OCI-LY3 (cell line): ENCODE measurements around the gene DDIAS.

Source experiments
- H2AFZ ChIP-seq: fragments of 200-600, 300-600 bp; shearing (Covaris generic); 2 replicates; pipeline ENCODE4 v1.6.0; 2014; ENCODE audit warnings: antibody characterized with exemption, low read depth, low read length
- H3K27ac ChIP-seq: fragments of 200-600, 300-600 bp; sonication (generic); 2 replicates; pipeline ENCODE4 v1.5.1; 2014; ENCODE audit warnings: mild to moderate bottlenecking, low read length, moderate library complexity, mixed read lengths
- H3K27me3 ChIP-seq: fragments of 200-600, 300-600 bp; sonication (generic); 2 replicates; pipeline ENCODE4 v1.6.1; 2014; ENCODE audit warnings: low read depth, low read length, mixed read lengths
- H3K36me3 ChIP-seq: fragments of 200-600, 300-600 bp; sonication (generic); replicated peaks from 2 replicates; pipeline ENCODE3; 2014; ENCODE audit warnings: low read depth, low read length, mixed read lengths
- H3K4me1 ChIP-seq: fragments of 300-600, 200-600 bp; sonication (generic); 2 replicates; pipeline ENCODE4 v1.6.1; 2014; ENCODE audit warnings: low read length, mixed read lengths
- H3K4me2 ChIP-seq: fragments of 200-600, 300-600 bp; sonication (generic); 2 replicates; pipeline ENCODE4 v1.6.1; 2014; ENCODE audit warnings: low read length, mixed read lengths
- H3K4me3 ChIP-seq: fragments of 300-600, 200-600 bp; sonication (generic); 2 replicates; pipeline ENCODE4 v1.5.1; 2014; ENCODE audit warnings: antibody characterized with exemption, mild to moderate bottlenecking, low read length, moderate library complexity
- H3K79me2 ChIP-seq: fragments of 300-600, 200-600 bp; shearing (Covaris generic); 2 replicates; pipeline ENCODE4 v1.6.1; 2014; ENCODE audit warnings: mild to moderate bottlenecking, low read length, mixed read lengths
- H3K9ac ChIP-seq: fragments of 300-600, 200-600 bp; shearing (Covaris generic); 2 replicates; pipeline ENCODE4 v1.6.0; 2014; ENCODE audit warnings: mild to moderate bottlenecking, low read length, moderate library complexity
- H3K9me3 ChIP-seq: fragments of 200-600, 300-600 bp; shearing (Covaris generic); 2 replicates; pipeline ENCODE4 v1.6.1; 2014; ENCODE audit warnings: low read length, mixed read lengths; ENCODE audit not compliant: insufficient read depth
- H4K20me1 ChIP-seq: fragments of 200-600, 300-600 bp; sonication (generic); 2 replicates; pipeline ENCODE4 v1.6.1; 2016; ENCODE audit warnings: low read length, mixed read lengths; ENCODE audit not compliant: insufficient read depth
- EZH2phosphoT487 ChIP-seq: fragments of 200-600 bp; shearing (Covaris generic); IDR thresholded peaks from 2 replicates; pipeline ENCODE4 v1.6.1; 2018; ENCODE audit warnings: antibody characterized with exemption, mixed run types, low read depth
- TF ChIP-seq, protein P1 (sequence below): fragments of 200-600, 300-600 bp; sonication (generic); IDR thresholded peaks from 2 replicates; pipeline ENCODE4 v1.5.1; 2014; ENCODE audit warnings: antibody characterized with exemption, low read length, low read depth

The DDIAS gene

DNA sequence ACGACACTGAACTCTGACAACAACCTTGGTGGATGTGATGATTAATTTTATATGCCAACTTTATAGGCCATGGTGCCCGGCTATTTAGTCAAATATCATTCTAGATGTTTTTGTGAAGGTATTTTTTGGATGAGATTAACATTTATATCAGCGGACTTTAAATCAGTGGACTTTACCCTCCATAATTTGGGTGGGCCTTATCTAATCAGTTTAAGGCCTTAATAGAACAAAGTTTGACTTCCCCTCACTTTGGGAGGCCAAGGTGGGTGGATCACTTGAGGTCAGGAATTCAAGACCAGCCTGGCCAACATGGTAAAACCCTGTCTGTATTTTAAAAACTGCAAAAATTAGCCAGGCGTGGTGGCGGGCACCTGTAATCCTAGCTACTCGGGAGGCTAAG is 5.4 kb upstream of the DDIAS start:
- Histone ChIP-seq H3K4me3 (no peak overlapping the region), H3K4me1 (peaks cover 32% of the 10 kb centered on the region), H3K9me3 (peaks cover 4% of the 10 kb centered on the region; the same call in 1 of the 2 replicates), H2AFZ (no peak overlapping the region), H3K27me3 (no peaks in the 10 kb centered on the region), H4K20me1 (0 out of 2 replicates have a peak, but pooled peaks cover 4% of the 10 kb centered on the region), H3K4me2 (peak overlapping the region; percentile 1; the same call in 1 of the 2 replicates), H3K36me3 (peaks cover 8% of the 10 kb centered on the region), H3K9ac (no peak overlapping the region), H3K27ac (peak overlapping the region; percentile 26; the same call in 1 of the 2 replicates), H3K79me2 (peaks cover 58% of the 10 kb centered on the region)
- TF ChIP-seq, protein P1, sequence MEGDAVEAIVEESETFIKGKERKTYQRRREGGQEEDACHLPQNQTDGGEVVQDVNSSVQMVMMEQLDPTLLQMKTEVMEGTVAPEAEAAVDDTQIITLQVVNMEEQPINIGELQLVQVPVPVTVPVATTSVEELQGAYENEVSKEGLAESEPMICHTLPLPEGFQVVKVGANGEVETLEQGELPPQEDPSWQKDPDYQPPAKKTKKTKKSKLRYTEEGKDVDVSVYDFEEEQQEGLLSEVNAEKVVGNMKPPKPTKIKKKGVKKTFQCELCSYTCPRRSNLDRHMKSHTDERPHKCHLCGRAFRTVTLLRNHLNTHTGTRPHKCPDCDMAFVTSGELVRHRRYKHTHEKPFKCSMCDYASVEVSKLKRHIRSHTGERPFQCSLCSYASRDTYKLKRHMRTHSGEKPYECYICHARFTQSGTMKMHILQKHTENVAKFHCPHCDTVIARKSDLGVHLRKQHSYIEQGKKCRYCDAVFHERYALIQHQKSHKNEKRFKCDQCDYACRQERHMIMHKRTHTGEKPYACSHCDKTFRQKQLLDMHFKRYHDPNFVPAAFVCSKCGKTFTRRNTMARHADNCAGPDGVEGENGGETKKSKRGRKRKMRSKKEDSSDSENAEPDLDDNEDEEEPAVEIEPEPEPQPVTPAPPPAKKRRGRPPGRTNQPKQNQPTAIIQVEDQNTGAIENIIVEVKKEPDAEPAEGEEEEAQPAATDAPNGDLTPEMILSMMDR, result no peak
- no peak for TF ChIP-seq EZH2phosphoT487

DNA sequence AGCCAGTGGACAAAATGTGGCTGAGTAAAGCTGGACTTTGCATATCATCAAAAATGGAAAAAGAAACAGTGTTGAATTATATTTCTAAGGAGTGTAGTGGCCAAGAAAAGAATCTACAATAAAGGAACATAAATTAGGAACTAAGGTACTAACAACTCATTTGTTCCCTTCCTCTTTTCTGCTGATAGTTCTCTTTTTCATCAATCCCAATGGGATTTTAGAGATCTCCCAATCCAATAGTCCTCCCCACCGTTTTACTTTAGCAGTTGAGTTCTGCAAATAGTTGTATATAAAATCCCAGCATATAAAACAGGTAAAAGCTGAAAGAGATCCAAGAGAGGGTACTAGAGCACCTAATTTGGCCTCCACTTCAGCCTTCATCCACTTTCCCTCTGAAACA is 3.3 kb upstream of the DDIAS start:
- 0 out of 2 replicates have a peak, but pooled peaks cover 4% of the 10 kb centered on the region for H4K20me1 ChIP-seq
- peaks cover 8% of the 10 kb centered on the region for H3K36me3 ChIP-seq
- H3K27ac ChIP-seq, result no peak overlapping the region
- H3K79me2 ChIP-seq, result peaks cover 67% of the 10 kb centered on the region
- H3K9me3 ChIP-seq, result peaks cover 4% of the 10 kb centered on the region; the same call in 1 of the 2 replicates
- no peaks in the 10 kb centered on the region for H3K27me3 ChIP-seq
- H3K9ac ChIP-seq, result no peak overlapping the region
- peak overlapping the region; percentile 17 for H3K4me2 ChIP-seq
- no peak overlapping the region for H3K4me3 ChIP-seq
- H2AFZ ChIP-seq, result no peak overlapping the region
- peaks cover 41% of the 10 kb centered on the region for H3K4me1 ChIP-seq
- TF ChIP-seq, protein P1, result no peak
- no peak for TF ChIP-seq EZH2phosphoT487

DNA sequence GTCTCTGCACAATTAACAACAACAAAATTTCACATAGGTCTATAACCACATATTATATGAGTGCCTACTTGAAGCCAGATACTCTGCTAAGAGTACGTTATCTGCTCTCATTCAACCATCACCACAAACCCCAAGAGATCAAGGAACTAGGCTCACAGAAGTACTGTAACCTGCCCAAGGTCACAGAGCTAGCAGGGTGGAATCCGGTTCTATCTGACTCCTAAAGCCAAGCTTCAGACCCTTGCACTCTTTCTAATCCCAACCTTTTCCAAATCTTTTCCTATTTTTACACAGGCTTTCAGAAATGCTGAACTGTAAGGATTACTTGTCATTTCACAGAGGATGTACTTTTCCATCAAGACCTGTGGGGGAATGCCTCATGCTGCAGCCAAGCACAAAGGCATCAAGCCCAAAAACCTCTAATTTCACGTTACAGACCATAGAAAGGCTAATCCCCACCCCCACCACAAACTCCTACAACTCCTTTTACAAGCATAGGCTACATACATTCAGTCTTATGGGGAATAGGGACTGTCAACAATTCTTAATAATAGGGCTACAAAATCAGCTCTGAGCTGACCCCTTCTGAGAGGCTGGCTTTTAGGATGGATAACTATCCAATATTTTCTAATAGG is 2.2 kb upstream of the DDIAS start:
- Histone ChIP-seq H2AFZ (no peak overlapping the region), H3K27ac (no peak overlapping the region; the same call in 1 of the 2 replicates), H3K27me3 (no peaks in the 10 kb centered on the region), H3K9ac (peak overlapping the region; percentile 83), H3K79me2 (peaks cover 72% of the 10 kb centered on the region), H3K4me1 (peaks cover 49% of the 10 kb centered on the region), H3K4me2 (peak overlapping the region; percentile 86), H4K20me1 (0 out of 2 replicates have a peak, but pooled peaks cover 4% of the 10 kb centered on the region), H3K4me3 (peak overlapping the region; percentile 83), H3K36me3 (peaks cover 8% of the 10 kb centered on the region), H3K9me3 (peaks cover 4% of the 10 kb centered on the region; the same call in 1 of the 2 replicates)
- no peak for TF ChIP-seq EZH2phosphoT487
- TF ChIP-seq, protein P1, result no peak

DNA sequence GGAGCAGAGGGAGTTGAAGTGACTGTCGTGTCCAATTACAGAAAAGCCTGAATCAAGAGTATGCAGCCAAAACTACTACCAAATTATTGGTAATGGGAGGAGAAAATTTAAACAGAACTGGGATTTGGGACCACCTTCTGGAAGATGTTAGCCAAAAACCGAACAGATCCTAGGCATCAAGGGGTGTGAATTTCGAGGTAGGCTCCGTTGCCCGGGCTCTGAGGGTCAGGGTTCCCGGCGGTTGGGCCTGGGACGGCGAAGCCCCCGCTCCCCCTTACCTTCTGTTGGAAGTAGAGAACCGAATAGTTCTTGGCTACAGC is 1.6 kb upstream of the DDIAS start:
- Histone ChIP-seq H3K27me3 (no peaks in the 10 kb centered on the region), H2AFZ (peak overlapping the region; percentile 71), H3K27ac (peak overlapping the region; percentile 49), H3K4me2 (peak overlapping the region; percentile 86), H3K4me3 (peak overlapping the region; percentile 83), H3K4me1 (peaks cover 48% of the 10 kb centered on the region), H4K20me1 (0 out of 2 replicates have a peak, but pooled peaks cover 4% of the 10 kb centered on the region), H3K79me2 (peaks cover 73% of the 10 kb centered on the region), H3K9ac (peak overlapping the region; percentile 83), H3K36me3 (peaks cover 8% of the 10 kb centered on the region), H3K9me3 (peaks cover 4% of the 10 kb centered on the region; the same call in 1 of the 2 replicates)
- TF ChIP-seq EZH2phosphoT487, result no peak
- TF ChIP-seq, protein P1, result no peak
